ENCODE data around the gene GALNTL6.

GALNTL6 gene

GRCh38 chr4:172777729-172778431, 964.7 kb downstream of the GALNTL6 start:
- Histone ChIP-seq H3K14ac (ENCODE audit: low read length in 2 of 2) (no peak overlapping the region), H3K4me3 (ENCODE audit: insufficient read depth in 1 of 2, low read depth in 1 of 2, low read length in 2 of 2) (no peak overlapping the region), H3K27ac (ENCODE audit: low read length, poor library complexity, severe bottlenecking) (no peak overlapping the region), H2BK5ac (ENCODE audit: low read depth, low read length, poor library complexity, severe bottlenecking) (no peak overlapping the region), H2BK12ac (ENCODE audit: low read length in 2 of 2) (no peak overlapping the region), H3K23ac (ENCODE audit: low read length in 2 of 2) (no peak overlapping the region), H2AK5ac (ENCODE audit: low read length, severe bottlenecking) (no peak overlapping the region), H4K8ac (ENCODE audit: low read length) (no peak overlapping the region), H3K9ac (ENCODE audit: low read length) (no peak overlapping the region), H3K4me2 (ENCODE audit: low read length, poor library complexity, severe bottlenecking) (no peak overlapping the region), H3K9me3 (ENCODE audit: control insufficient read depth, low read length) (no peaks in the 10 kb centered on the region), H2BK120ac (ENCODE audit: low read depth, low read length) (no peak overlapping the region), H3K79me1 (replicated peaks; ENCODE audit: low read length, poor library complexity, severe bottlenecking) (no peaks in the 10 kb centered on the region), H4K91ac (ENCODE audit: low read length) (no peak overlapping the region), H3K27me3 (ENCODE audit: control insufficient read depth in 1 of 2, insufficient read depth in 1 of 2, low read length in 2 of 2) (no peaks in the 10 kb centered on the region), H3K4ac (ENCODE audit: low read depth in 1 of 2, low read length in 2 of 2) (no peak overlapping the region), H3K4me1 (ENCODE audit: control insufficient read depth, insufficient read depth, low read depth, low read length) (no peaks in the 10 kb centered on the region), H2AFZ (ENCODE audit: low read depth, low read length) (no peak overlapping the region), H3K18ac (ENCODE audit: low read depth in 1 of 2, low read length in 2 of 2) (no peak overlapping the region), H3K36me3 (ENCODE audit: control insufficient read depth in 1 of 2, insufficient read depth in 2 of 2, low read depth in 1 of 2, low read length in 2 of 2) (no peaks in the 10 kb centered on the region), H2BK15ac (ENCODE audit: low read depth, poor library complexity, severe bottlenecking) (no peak overlapping the region)
- DNase-seq = no peak
- WGBS = 100% methylated on average over 1 of the region's 3 CpGs

GRCh38 chr4:172778583-172778982, 965.4 kb downstream of the GALNTL6 start:
- Histone ChIP-seq H2BK120ac (ENCODE audit: low read depth, low read length) (no peak overlapping the region), H4K91ac (ENCODE audit: low read length) (no peak overlapping the region), H2BK5ac (ENCODE audit: low read depth, low read length, poor library complexity, severe bottlenecking) (no peak overlapping the region), H3K14ac (ENCODE audit: low read length in 2 of 2) (no peak overlapping the region), H3K4me3 (ENCODE audit: insufficient read depth in 1 of 2, low read depth in 1 of 2, low read length in 2 of 2) (no peak overlapping the region), H3K4me1 (ENCODE audit: control insufficient read depth, insufficient read depth, low read depth, low read length) (no peaks in the 10 kb centered on the region), H3K79me1 (replicated peaks; ENCODE audit: low read length, poor library complexity, severe bottlenecking) (no peaks in the 10 kb centered on the region), H4K8ac (ENCODE audit: low read length) (no peak overlapping the region), H2BK15ac (ENCODE audit: low read depth, poor library complexity, severe bottlenecking) (no peak overlapping the region), H3K36me3 (ENCODE audit: control insufficient read depth in 1 of 2, insufficient read depth in 2 of 2, low read depth in 1 of 2, low read length in 2 of 2) (no peaks in the 10 kb centered on the region), H2AK5ac (ENCODE audit: low read length, severe bottlenecking) (no peak overlapping the region), H3K23ac (ENCODE audit: low read length in 2 of 2) (no peak overlapping the region), H3K9ac (ENCODE audit: low read length) (no peak overlapping the region), H3K4ac (ENCODE audit: low read depth in 1 of 2, low read length in 2 of 2) (no peak overlapping the region), H3K9me3 (ENCODE audit: control insufficient read depth, low read length) (no peaks in the 10 kb centered on the region), H2BK12ac (ENCODE audit: low read length in 2 of 2) (no peak overlapping the region), H3K27ac (ENCODE audit: low read length, poor library complexity, severe bottlenecking) (no peak overlapping the region), H3K27me3 (ENCODE audit: control insufficient read depth in 1 of 2, insufficient read depth in 1 of 2, low read length in 2 of 2) (no peaks in the 10 kb centered on the region), H3K18ac (ENCODE audit: low read depth in 1 of 2, low read length in 2 of 2) (no peak overlapping the region), H3K4me2 (ENCODE audit: low read length, poor library complexity, severe bottlenecking) (no peak overlapping the region), H2AFZ (ENCODE audit: low read depth, low read length) (no peak overlapping the region)
- 81% methylated on average over 6 of the region's 6 CpGs for WGBS
- DNase-seq = no peak

GRCh38 chr4:172780566-172781081, 967.4 kb downstream of the GALNTL6 start:
- DNase-seq = no peak
- H3K14ac ChIP-seq (ENCODE audit: low read length in 2 of 2) = no peak overlapping the region
- H2BK15ac ChIP-seq (ENCODE audit: low read depth, poor library complexity, severe bottlenecking) = no peak overlapping the region
- H2AFZ ChIP-seq (ENCODE audit: low read depth, low read length) = no peak overlapping the region
- no peak overlapping the region for H3K23ac ChIP-seq (ENCODE audit: low read length in 2 of 2)
- H2BK120ac ChIP-seq (ENCODE audit: low read depth, low read length) = no peak overlapping the region
- H3K27ac ChIP-seq (ENCODE audit: low read length, poor library complexity, severe bottlenecking) = no peak overlapping the region
- no peaks in the 10 kb centered on the region for H3K79me1 ChIP-seq (replicated peaks; ENCODE audit: low read length, poor library complexity, severe bottlenecking)
- no peak overlapping the region for H3K9ac ChIP-seq (ENCODE audit: low read length)
- H3K4me2 ChIP-seq (ENCODE audit: low read length, poor library complexity, severe bottlenecking) = no peak overlapping the region
- H2AK5ac ChIP-seq (ENCODE audit: low read length, severe bottlenecking) = no peak overlapping the region
- no peak overlapping the region for H3K4me3 ChIP-seq (ENCODE audit: insufficient read depth in 1 of 2, low read depth in 1 of 2, low read length in 2 of 2)
- H3K27me3 ChIP-seq (ENCODE audit: control insufficient read depth in 1 of 2, insufficient read depth in 1 of 2, low read length in 2 of 2) = no peaks in the 10 kb centered on the region
- no peak overlapping the region for H2BK5ac ChIP-seq (ENCODE audit: low read depth, low read length, poor library complexity, severe bottlenecking)
- H4K91ac ChIP-seq (ENCODE audit: low read length) = no peak overlapping the region
- no peak overlapping the region for H2BK12ac ChIP-seq (ENCODE audit: low read length in 2 of 2)
- 61% methylated on average over 2 of the region's 3 CpGs for WGBS
- H3K18ac ChIP-seq (ENCODE audit: low read depth in 1 of 2, low read length in 2 of 2) = no peak overlapping the region
- no peaks in the 10 kb centered on the region for H3K36me3 ChIP-seq (ENCODE audit: control insufficient read depth in 1 of 2, insufficient read depth in 2 of 2, low read depth in 1 of 2, low read length in 2 of 2)
- H3K9me3 ChIP-seq (ENCODE audit: control insufficient read depth, low read length) = no peaks in the 10 kb centered on the region
- no peak overlapping the region for H3K4ac ChIP-seq (ENCODE audit: low read depth in 1 of 2, low read length in 2 of 2)
- no peaks in the 10 kb centered on the region for H3K4me1 ChIP-seq (ENCODE audit: control insufficient read depth, insufficient read depth, low read depth, low read length)
- no peak overlapping the region for H4K8ac ChIP-seq (ENCODE audit: low read length)

GRCh38 chr4:172785613-172786012, 972.4 kb downstream of the GALNTL6 start:
- Histone ChIP-seq H3K23ac (ENCODE audit: low read length in 2 of 2) (no peak overlapping the region), H3K36me3 (ENCODE audit: control insufficient read depth in 1 of 2, insufficient read depth in 2 of 2, low read depth in 1 of 2, low read length in 2 of 2) (no peaks in the 10 kb centered on the region), H3K14ac (ENCODE audit: low read length in 2 of 2) (no peak overlapping the region), H3K9me3 (ENCODE audit: control insufficient read depth, low read length) (no peaks in the 10 kb centered on the region), H3K27me3 (ENCODE audit: control insufficient read depth in 1 of 2, insufficient read depth in 1 of 2, low read length in 2 of 2) (no peaks in the 10 kb centered on the region), H3K27ac (ENCODE audit: low read length, poor library complexity, severe bottlenecking) (no peak overlapping the region), H3K18ac (ENCODE audit: low read depth in 1 of 2, low read length in 2 of 2) (no peak overlapping the region), H2AFZ (ENCODE audit: low read depth, low read length) (no peak overlapping the region), H2BK120ac (ENCODE audit: low read depth, low read length) (no peak overlapping the region), H2BK5ac (ENCODE audit: low read depth, low read length, poor library complexity, severe bottlenecking) (no peak overlapping the region), H3K4me1 (ENCODE audit: control insufficient read depth, insufficient read depth, low read depth, low read length) (no peaks in the 10 kb centered on the region), H3K79me1 (replicated peaks; ENCODE audit: low read length, poor library complexity, severe bottlenecking) (no peaks in the 10 kb centered on the region), H4K8ac (ENCODE audit: low read length) (no peak overlapping the region), H2BK12ac (ENCODE audit: low read length in 2 of 2) (no peak overlapping the region), H2BK15ac (ENCODE audit: low read depth, poor library complexity, severe bottlenecking) (no peak overlapping the region), H3K4me3 (ENCODE audit: insufficient read depth in 1 of 2, low read depth in 1 of 2, low read length in 2 of 2) (no peak overlapping the region), H4K91ac (ENCODE audit: low read length) (no peak overlapping the region), H2AK5ac (ENCODE audit: low read length, severe bottlenecking) (no peak overlapping the region), H3K9ac (ENCODE audit: low read length) (no peak overlapping the region), H3K4ac (ENCODE audit: low read depth in 1 of 2, low read length in 2 of 2) (no peak overlapping the region), H3K4me2 (ENCODE audit: low read length, poor library complexity, severe bottlenecking) (no peak overlapping the region)
- WGBS = no CpG with 5 or more reads among the region's 1 CpG
- DNase-seq = peak; percentile 1
